Vagina (tissue), 2 donors: ENCODE results near the gene FSIP1. TPM values are rescaled to one million over a fixed set of nuclear protein-coding genes. Genes with fewer than 3 reads are reported as not detected.

Source experiments
- DNase-seq, 2 donors: peaks; one replicate each; pipeline ENCODE4 v3.0.0-alpha.2; 2017; ENCODE audit errors: extremely low spot score in 2 of 2
- H3K27ac ChIP-seq: fragments of 200-600 bp; sonication (generic); one replicate; pipeline ENCODE4 v1.5.1; 2019
- H3K27me3 ChIP-seq: fragments of 200-600 bp; sonication (generic); one replicate; pipeline ENCODE4 v1.5.1; 2019
- H3K36me3 ChIP-seq, 2 donors: fragments of 200-600 bp; sonication (generic); one replicate each; pipeline ENCODE4 v1.5.1; 2017 to 2019
- H3K4me1 ChIP-seq: fragments of 200-600 bp; sonication (generic); one replicate; pipeline ENCODE4 v1.5.1; 2019
- H3K4me3 ChIP-seq, 2 donors: fragments of 200-600 bp; sonication (generic); 1 replicate in 1 of 2; 2 replicates in 1 of 2; pipeline ENCODE4 v1.5.1; 2016 to 2019
- H3K9me3 ChIP-seq: fragments of 200-600 bp; sonication (generic); one replicate; pipeline ENCODE4 v1.5.1; 2019
- POLR2A ChIP-seq, 2 donors: fragments of 450-650 bp; IDR thresholded peaks; one replicate each; pipeline ENCODE4 v1.6.1; 2017; ENCODE audit warnings: antibody characterized with exemption in 2 of 2, mild to moderate bottlenecking in 2 of 2, moderate library complexity in 2 of 2
- POLR2AphosphoS5 ChIP-seq, 2 donors: sonication (generic); formaldehyde crosslinking; IDR thresholded peaks; one replicate each; pipeline ENCODE4 v1.9.0; 2017; ENCODE audit warnings: antibody characterized with exemption in 2 of 2, mild to moderate bottlenecking in 2 of 2, low read depth in 1 of 2; ENCODE audit not compliant: insufficient read depth in 1 of 2
- intact Hi-C: fragments of 100-400 bp; cut with DNase I; formaldehyde crosslinking; loops from one replicate; pipeline ENCODE4 v1.15.1; 2023
- total RNA-seq: library from RNA; depleted of rRNA; stranded (reverse); fragments of >200 nt; gene quantifications from one replicate; pipeline ENCODE4 v1.2.3, GENCODE V29; 2016
- TF ChIP-seq, protein P1 (sequence below), 3 experiments: fragments of 450-650 bp in 2 of 3; fragments of 200-600 bp in 1 of 3; sonication (generic) in 1 of 3; IDR thresholded peaks; one replicate each; pipeline ENCODE4 v1.5.1; 2017 to 2019; ENCODE audit warnings: antibody characterized with exemption in 3 of 3, mild to moderate bottlenecking in 2 of 3, moderate library complexity in 2 of 3

Gene FSIP1
- total RNA-seq, 1 donor from 2014 or later = 0.98 TPM

GRCh38 chr15:39748276-39748675, 34.4 kb downstream of the FSIP1 start:
- no peak overlapping the region for H3K27ac ChIP-seq
- TF ChIP-seq, protein P1, sequence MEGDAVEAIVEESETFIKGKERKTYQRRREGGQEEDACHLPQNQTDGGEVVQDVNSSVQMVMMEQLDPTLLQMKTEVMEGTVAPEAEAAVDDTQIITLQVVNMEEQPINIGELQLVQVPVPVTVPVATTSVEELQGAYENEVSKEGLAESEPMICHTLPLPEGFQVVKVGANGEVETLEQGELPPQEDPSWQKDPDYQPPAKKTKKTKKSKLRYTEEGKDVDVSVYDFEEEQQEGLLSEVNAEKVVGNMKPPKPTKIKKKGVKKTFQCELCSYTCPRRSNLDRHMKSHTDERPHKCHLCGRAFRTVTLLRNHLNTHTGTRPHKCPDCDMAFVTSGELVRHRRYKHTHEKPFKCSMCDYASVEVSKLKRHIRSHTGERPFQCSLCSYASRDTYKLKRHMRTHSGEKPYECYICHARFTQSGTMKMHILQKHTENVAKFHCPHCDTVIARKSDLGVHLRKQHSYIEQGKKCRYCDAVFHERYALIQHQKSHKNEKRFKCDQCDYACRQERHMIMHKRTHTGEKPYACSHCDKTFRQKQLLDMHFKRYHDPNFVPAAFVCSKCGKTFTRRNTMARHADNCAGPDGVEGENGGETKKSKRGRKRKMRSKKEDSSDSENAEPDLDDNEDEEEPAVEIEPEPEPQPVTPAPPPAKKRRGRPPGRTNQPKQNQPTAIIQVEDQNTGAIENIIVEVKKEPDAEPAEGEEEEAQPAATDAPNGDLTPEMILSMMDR (IDR thresholded peaks at IDR 0.05) = no peak
- TF ChIP-seq POLR2AphosphoS5 (IDR thresholded peaks at IDR 0.05; ENCODE audit: insufficient read depth in 1 of 2, low read depth in 1 of 2) = no peak
- TF ChIP-seq POLR2A (IDR thresholded peaks at IDR 0.05) = no peak

DNA sequence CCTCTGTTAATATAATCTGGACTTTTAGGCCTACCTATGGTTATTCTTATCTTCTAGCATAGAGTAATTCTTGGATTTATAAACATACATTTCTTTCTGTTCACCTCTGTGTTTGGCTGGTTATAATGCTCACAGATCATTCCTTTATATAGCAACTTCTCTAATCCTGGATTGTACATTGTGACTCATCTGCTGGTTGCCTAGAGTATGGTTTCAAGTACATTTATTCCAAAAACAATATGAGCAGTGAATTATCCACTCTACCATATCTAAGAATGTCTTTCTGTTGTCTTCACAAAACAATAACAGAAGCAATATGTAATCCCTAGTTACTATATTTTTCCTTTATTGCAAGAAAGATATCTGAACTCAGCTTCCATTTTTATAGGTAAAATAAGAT, 35.3 kb downstream of the FSIP1 start:
- DNase-seq = no peak
- no peak overlapping the region for H3K4me3 ChIP-seq
- H3K27ac ChIP-seq = no peak overlapping the region
- no peaks in the 10 kb centered on the region for H3K9me3 ChIP-seq
- intact Hi-C loops = no loop called here
- no peaks in the 10 kb centered on the region for H3K36me3 ChIP-seq
- no peaks in the 10 kb centered on the region for H3K4me1 ChIP-seq
- TF ChIP-seq POLR2AphosphoS5 (IDR thresholded peaks at IDR 0.05; ENCODE audit: insufficient read depth in 1 of 2, low read depth in 1 of 2) = no peak
- TF ChIP-seq POLR2A (IDR thresholded peaks at IDR 0.05) = no peak
- TF ChIP-seq, protein P1 (IDR thresholded peaks at IDR 0.05) = no peak
- H3K27me3 ChIP-seq = no peaks in the 10 kb centered on the region

More at GRCh38 chr15:39748276-39748675, 34.4 kb downstream of the FSIP1 start:
- Histone ChIP-seq H3K27me3 (no peaks in the 10 kb centered on the region), H3K4me3 (no peak overlapping the region), H3K9me3 (no peaks in the 10 kb centered on the region), H3K4me1 (no peaks in the 10 kb centered on the region), H3K36me3 (no peaks in the 10 kb centered on the region)
- intact Hi-C loops = no loop called here
- DNase-seq = no peak

- Histone ChIP-seq H3K36me3 (no peaks in the 10 kb centered on the region), H3K27me3 (no peaks in the 10 kb centered on the region), H3K9me3 (no peaks in the 10 kb centered on the region), H3K4me1 (no peaks in the 10 kb centered on the region), H3K27ac (no peak overlapping the region), H3K4me3 (no peak overlapping the region)
- no peak for DNase-seq
- TF ChIP-seq, protein P1 (IDR thresholded peaks at IDR 0.05) = no peak
- TF ChIP-seq POLR2AphosphoS5 (IDR thresholded peaks at IDR 0.05; ENCODE audit: insufficient read depth in 1 of 2, low read depth in 1 of 2) (no peak), POLR2A (IDR thresholded peaks at IDR 0.05) (no peak)
- intact Hi-C loops = no loop called here
Measured at GRCh38 chr15:39746714-39747276, 35.8 kb downstream of the FSIP1 start.

DNA sequence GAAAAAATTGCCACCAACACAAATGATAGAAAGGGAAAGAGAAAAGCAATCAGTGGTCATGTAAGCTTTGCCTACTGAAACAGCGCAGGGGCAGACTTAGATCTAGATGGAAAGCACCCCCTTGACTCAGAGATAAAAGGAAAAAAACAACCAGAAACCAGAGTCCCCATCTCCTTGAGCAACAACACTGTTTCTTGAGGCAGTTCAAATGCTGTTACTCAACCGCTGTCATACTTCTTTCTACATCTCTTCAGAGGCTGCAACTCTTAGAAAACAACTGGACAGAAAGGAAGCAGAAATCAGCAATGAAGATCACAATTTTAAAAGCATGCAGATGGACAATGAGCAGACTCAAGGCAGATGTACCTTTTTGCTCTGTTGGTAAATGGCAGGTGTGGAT, 36.5 kb downstream of the FSIP1 start:
- H3K27ac ChIP-seq = no peak overlapping the region
- TF ChIP-seq, protein P1 (IDR thresholded peaks at IDR 0.05) = no peak
- TF ChIP-seq POLR2A (IDR thresholded peaks at IDR 0.05) (no peak), POLR2AphosphoS5 (IDR thresholded peaks at IDR 0.05; ENCODE audit: insufficient read depth in 1 of 2, low read depth in 1 of 2) (no peak)
- no peak overlapping the region for H3K4me3 ChIP-seq
- no peaks in the 10 kb centered on the region for H3K27me3 ChIP-seq
- H3K36me3 ChIP-seq = no peaks in the 10 kb centered on the region
- H3K9me3 ChIP-seq = no peaks in the 10 kb centered on the region
- no peak for DNase-seq
- intact Hi-C loops = no loop called here
- H3K4me1 ChIP-seq = no peaks in the 10 kb centered on the region

DNA sequence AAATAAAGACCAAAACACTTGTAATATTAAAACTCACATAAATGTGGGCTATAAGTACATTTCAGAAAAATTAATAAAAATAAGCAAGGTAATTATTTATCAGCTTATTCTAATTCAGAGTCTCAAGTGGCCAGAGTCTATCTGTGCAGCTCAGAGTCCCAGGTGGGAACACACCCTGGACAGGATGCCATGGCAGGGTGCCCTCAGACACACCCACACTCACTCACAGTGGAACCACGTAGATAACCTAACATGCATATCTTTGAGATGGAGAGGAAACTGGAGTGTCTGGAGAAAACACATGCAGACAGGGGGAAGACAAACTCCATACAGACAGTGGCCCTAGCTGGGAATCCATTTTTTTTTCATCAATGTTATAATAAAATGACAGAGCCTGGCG, 37.2 kb downstream of the FSIP1 start:
- intact Hi-C loops = no loop called here
- Histone ChIP-seq H3K36me3 (no peaks in the 10 kb centered on the region), H3K9me3 (no peaks in the 10 kb centered on the region), H3K27ac (no peak overlapping the region), H3K4me3 (no peak overlapping the region), H3K4me1 (no peaks in the 10 kb centered on the region), H3K27me3 (no peaks in the 10 kb centered on the region)
- DNase-seq = no peak
- TF ChIP-seq, protein P1 (IDR thresholded peaks at IDR 0.05) = no peak
